Testis (tissue), 2 donors: ENCODE measurements around the gene CDK11B.

Experiments
- POLR2A ChIP-seq: fragments of 450-650 bp; IDR thresholded peaks from one replicate; pipeline ENCODE4 v1.6.1; 2017; ENCODE audit warnings: antibody characterized with exemption, mild to moderate bottlenecking, moderate library complexity
- TF ChIP-seq, protein P1 (sequence below), 3 experiments: fragments of 450-650 bp in 2 of 3; fragments of 200-600 bp in 1 of 3; sonication (generic) in 1 of 3; IDR thresholded peaks; one replicate each; pipeline ENCODE4 v1.5.1; 2016 to 2019; ENCODE audit warnings: antibody characterized with exemption in 3 of 3, mild to moderate bottlenecking in 2 of 3, moderate library complexity in 1 of 3

DNA sequence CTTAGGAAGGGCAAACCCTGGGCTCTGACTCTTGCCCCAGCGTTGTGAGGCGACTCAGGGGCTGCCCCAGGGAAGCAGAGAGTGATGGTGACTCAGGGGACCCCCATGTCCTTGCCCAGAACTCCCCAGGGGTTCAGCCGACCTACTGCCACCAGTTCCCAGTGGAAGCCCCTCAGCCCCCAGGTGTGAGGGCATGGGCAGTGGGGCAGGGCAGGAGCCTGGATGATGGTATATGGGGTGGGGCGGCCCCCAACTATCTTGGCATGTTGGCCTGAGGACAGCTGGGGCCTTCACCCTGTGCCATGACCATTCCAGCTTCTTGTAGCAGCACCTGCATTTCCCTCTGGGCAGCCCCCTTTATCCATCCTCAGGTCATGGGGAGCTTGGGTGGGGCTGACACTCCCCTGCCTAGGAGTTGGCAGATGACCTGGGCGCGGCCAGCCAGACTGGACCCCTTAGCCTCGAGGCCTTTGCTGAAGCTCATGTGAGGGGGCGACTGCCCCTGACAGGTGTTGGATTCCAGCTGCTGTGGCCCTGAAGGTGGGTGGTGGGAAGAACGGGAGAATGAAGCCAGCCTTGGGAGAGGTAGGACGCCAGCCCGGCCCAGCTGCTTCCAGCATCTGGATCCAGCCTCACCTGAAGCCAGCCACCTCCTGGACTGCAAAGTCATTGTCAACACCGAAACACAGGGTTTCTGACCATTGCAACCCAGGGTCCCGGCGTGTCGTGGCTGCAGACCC is 57.1 kb downstream of the CDK11B start:
- TF ChIP-seq, protein P1, sequence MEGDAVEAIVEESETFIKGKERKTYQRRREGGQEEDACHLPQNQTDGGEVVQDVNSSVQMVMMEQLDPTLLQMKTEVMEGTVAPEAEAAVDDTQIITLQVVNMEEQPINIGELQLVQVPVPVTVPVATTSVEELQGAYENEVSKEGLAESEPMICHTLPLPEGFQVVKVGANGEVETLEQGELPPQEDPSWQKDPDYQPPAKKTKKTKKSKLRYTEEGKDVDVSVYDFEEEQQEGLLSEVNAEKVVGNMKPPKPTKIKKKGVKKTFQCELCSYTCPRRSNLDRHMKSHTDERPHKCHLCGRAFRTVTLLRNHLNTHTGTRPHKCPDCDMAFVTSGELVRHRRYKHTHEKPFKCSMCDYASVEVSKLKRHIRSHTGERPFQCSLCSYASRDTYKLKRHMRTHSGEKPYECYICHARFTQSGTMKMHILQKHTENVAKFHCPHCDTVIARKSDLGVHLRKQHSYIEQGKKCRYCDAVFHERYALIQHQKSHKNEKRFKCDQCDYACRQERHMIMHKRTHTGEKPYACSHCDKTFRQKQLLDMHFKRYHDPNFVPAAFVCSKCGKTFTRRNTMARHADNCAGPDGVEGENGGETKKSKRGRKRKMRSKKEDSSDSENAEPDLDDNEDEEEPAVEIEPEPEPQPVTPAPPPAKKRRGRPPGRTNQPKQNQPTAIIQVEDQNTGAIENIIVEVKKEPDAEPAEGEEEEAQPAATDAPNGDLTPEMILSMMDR (IDR thresholded peaks at IDR 0.05) = no peak
- no peak for TF ChIP-seq POLR2A
